Panc1 (cell line): ENCODE measurements around the gene TPBGL. TPM values are rescaled to one million over a fixed set of nuclear protein-coding genes. Genes with fewer than 3 reads are reported as not detected.

Experiments used
- ATAC-seq: fragments of 200-7000 bp; cut with Tn5 transposase; 2 replicates; pipeline ENCODE4 v1.9.1; 2020; ENCODE audit warnings: mild to moderate bottlenecking, moderate library complexity
- BruUV-seq: library from RNA; stranded (reverse); fragments of 400-500 nt; replicated peaks from 2 replicates; lab custom pipeline; 2021; lab: Mats Ljungman, UMichigan
- CTCF ChIA-PET: fragments of 300-600 bp; sonication (Branson Sonifier 250); formaldehyde crosslinking; loops from one replicate; lab custom pipeline; 2022; ENCODE audit warnings: antibody characterized with exemption; lab: Charles Lee
- POLR2A ChIA-PET: fragments of 300-600 bp; sonication (Branson Sonifier 250); formaldehyde crosslinking; loops from one replicate; lab custom pipeline; 2022; ENCODE audit warnings: antibody characterized with exemption; lab: Charles Lee
- DNase-seq: peaks from one replicate; pipeline ENCODE4 v3.0.0-alpha.2; 2010; ENCODE audit warnings: low read depth, low spot score
- H3K27ac ChIP-seq: 2 replicates; pipeline ENCODE4 v1.5.1; 2011; ENCODE audit warnings: mild to moderate bottlenecking, low read length, inconsistent platforms
- H3K27me3 ChIP-seq: fragments of 200-500 bp; sonication (Bioruptor generic); 2 replicates; pipeline ENCODE4 v1.6.0; 2014; ENCODE audit warnings: low read length, inconsistent platforms; ENCODE audit not compliant: control insufficient read depth, insufficient read depth
- H3K36me3 ChIP-seq: fragments of 200-500 bp; sonication (Bioruptor generic); 2 replicates; pipeline ENCODE4 v1.5.1; 2014; ENCODE audit warnings: inconsistent platforms, mild to moderate bottlenecking, low read length, moderate library complexity; ENCODE audit not compliant: control insufficient read depth, insufficient read depth
- H3K4me1 ChIP-seq: 2 replicates; pipeline ENCODE4 v1.5.1; 2011; ENCODE audit warnings: inconsistent platforms, mild to moderate bottlenecking, low read length, moderate library complexity; ENCODE audit not compliant: control insufficient read depth, insufficient read depth
- H3K4me3 ChIP-seq, 2 experiments: 2 replicates each; pipeline ENCODE4 v1.5.1; 2011 to 2012; ENCODE audit warnings: low read depth in 2 of 2, low read length in 2 of 2, mild to moderate bottlenecking in 2 of 2, inconsistent platforms in 1 of 2, moderate library complexity in 1 of 2
- H3K9me3 ChIP-seq: fragments of 200-500 bp; sonication (Bioruptor generic); 2 replicates; pipeline ENCODE4 v1.5.1; 2014; ENCODE audit warnings: low read depth, mild to moderate bottlenecking, inconsistent platforms, low read length, moderate library complexity; ENCODE audit not compliant: control insufficient read depth, insufficient read depth
- POLR2AphosphoS5 ChIP-seq: IDR thresholded peaks from 2 replicates; pipeline ENCODE4 v1.6.1; 2012; ENCODE audit warnings: mild to moderate bottlenecking, low read depth, low read length, moderate library complexity
- SIN3A ChIP-seq: IDR thresholded peaks from 2 replicates; pipeline ENCODE4 v1.6.1; 2012; ENCODE audit warnings: low read depth, mild to moderate bottlenecking, low read length, moderate library complexity, borderline replicate concordance; ENCODE audit not compliant: insufficient read depth
- TCF7L2 ChIP-seq: IDR thresholded peaks from 2 replicates; pipeline ENCODE4 v1.6.1; 2011; ENCODE audit warnings: mild to moderate bottlenecking, low read depth, low read length, inconsistent platforms
- in situ Hi-C: cut with HindIII; loops from 2 replicates; pipeline ENCODE4 v1.10.0; 2016; ENCODE audit warnings: low sequenced_read_pairs, low pct_unique_long_range_greater_than_20kb
- intact Hi-C: fragments of 100-400 bp; cut with micrococcal nuclease; formaldehyde crosslinking; loops from one replicate; pipeline ENCODE4 v1.10.0; 2022; ENCODE audit not compliant: unreplicated experiment
- total RNA-seq: library from RNA; stranded (reverse); gene quantifications from one replicate; pipeline ENCODE4 v1.2.1, GENCODE V29; 2021; ENCODE audit not compliant: unreplicated experiment
- TF ChIP-seq, protein P1 (sequence below): fragments of 450-650 bp; IDR thresholded peaks from 2 replicates; pipeline ENCODE4 v1.5.1; 2017; ENCODE audit warnings: mild to moderate bottlenecking
- TF ChIP-seq, protein P2 (sequence below), 2 experiments: IDR thresholded peaks; 2 replicates each; pipeline ENCODE4 v1.6.1; 2011 to 2012; ENCODE audit warnings: low read depth in 2 of 2, control low read depth in 1 of 2, low read length in 1 of 2, mild to moderate bottlenecking in 1 of 2, moderate library complexity in 1 of 2; ENCODE audit not compliant: insufficient read depth in 1 of 2

Gene TPBGL
- total RNA-seq, 1 experiment from 2014 or later = 0.54 TPM

DNA sequence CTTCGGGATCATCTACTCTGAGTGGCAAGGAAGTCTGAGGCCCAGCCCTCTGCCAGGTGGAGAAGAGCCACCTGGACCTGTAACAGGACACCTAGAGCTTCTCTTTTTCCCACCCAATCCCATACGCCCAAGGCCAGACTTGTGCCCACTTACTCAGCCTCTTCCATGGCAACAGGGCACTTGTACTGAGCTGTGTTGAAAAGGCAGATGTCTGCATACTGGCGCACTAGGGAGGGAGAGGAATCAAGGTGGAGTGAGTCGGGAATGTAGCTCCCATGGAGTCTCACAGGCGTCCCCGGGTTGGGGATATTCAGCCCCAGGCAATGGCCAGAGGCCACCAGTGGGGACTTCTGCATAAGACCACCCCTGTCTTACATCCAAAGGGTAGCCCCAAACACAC is 36.1 kb downstream of the TPBGL start:
- Histone ChIP-seq H3K4me3 (no peak overlapping the region), H3K4me1 (peaks cover 14% of the 10 kb centered on the region; the same call in 1 of the 2 replicates), H3K27me3 (no peaks in the 10 kb centered on the region), H3K27ac (no peak overlapping the region), H3K9me3 (no peaks in the 10 kb centered on the region), H3K36me3 (peaks cover 9% of the 10 kb centered on the region; the same call in 1 of the 2 replicates)
- CTCF ChIA-PET = interaction anchor here (0.6 to 0.7 kb wide), 3 partner anchors 108 to 300 kb away, joined by 3 read pairs; no protein-coding TSS in a partner anchor
- no peak for TF ChIP-seq TCF7L2
- TF ChIP-seq, protein P1, sequence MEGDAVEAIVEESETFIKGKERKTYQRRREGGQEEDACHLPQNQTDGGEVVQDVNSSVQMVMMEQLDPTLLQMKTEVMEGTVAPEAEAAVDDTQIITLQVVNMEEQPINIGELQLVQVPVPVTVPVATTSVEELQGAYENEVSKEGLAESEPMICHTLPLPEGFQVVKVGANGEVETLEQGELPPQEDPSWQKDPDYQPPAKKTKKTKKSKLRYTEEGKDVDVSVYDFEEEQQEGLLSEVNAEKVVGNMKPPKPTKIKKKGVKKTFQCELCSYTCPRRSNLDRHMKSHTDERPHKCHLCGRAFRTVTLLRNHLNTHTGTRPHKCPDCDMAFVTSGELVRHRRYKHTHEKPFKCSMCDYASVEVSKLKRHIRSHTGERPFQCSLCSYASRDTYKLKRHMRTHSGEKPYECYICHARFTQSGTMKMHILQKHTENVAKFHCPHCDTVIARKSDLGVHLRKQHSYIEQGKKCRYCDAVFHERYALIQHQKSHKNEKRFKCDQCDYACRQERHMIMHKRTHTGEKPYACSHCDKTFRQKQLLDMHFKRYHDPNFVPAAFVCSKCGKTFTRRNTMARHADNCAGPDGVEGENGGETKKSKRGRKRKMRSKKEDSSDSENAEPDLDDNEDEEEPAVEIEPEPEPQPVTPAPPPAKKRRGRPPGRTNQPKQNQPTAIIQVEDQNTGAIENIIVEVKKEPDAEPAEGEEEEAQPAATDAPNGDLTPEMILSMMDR = no peak
- BruUV-seq = no TSS peak
- ATAC-seq (no peak), DNase-seq (no peak)
- intact Hi-C loops = no loop called here
- POLR2A ChIA-PET = interaction anchor here (0.5 to 0.6 kb wide), 2 partner anchors 20 to 27 kb away, joined by 3 to 4 read pairs; no protein-coding TSS in a partner anchor
- in situ Hi-C loops = no loop called here

DNA sequence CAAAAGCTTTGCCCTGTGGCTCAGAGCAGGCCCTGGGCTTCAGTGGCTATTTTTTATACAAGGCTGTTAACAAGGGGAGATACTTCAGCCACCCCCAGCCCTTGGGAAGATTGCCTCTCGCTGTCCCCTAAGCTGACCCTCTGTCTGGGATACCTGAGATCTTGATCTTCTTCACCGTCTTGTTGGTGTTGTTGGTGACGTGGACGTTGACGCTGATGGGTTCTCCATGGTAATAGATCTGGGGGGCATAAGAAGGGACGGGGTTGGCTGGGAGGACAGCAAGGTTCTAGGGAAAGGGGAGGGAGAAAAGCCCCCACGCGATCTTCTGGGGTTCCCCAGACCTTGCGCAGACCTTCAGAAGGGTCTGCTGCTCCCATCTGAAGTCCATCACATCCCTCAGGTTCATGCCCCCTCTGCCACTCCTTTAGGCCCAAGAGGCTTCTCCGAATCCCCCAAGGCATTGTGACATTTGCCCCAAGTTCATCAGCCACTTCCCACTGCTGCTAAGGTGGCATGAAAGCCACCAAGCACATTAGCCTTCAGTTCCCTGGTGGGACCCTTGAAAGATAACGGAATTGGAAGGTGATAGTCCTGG is 36.7 kb downstream of the TPBGL start:
- in situ Hi-C loops = no loop called here
- CTCF ChIA-PET = no interaction called here
- no TSS peak for BruUV-seq
- H3K9me3 ChIP-seq = no peaks in the 10 kb centered on the region
- DNase-seq (no peak), ATAC-seq (no peak)
- peaks cover 14% of the 10 kb centered on the region; the same call in 1 of the 2 replicates for H3K4me1 ChIP-seq
- POLR2A ChIA-PET = interaction anchor here (0.5 kb wide), 1 partner anchor 20 kb away, joined by 3 read pairs; no protein-coding TSS in a partner anchor
- TF ChIP-seq, protein P1 = no peak
- TF ChIP-seq POLR2AphosphoS5 (no peak), SIN3A (no peak), TCF7L2 (no peak)
- TF ChIP-seq, protein P2, sequence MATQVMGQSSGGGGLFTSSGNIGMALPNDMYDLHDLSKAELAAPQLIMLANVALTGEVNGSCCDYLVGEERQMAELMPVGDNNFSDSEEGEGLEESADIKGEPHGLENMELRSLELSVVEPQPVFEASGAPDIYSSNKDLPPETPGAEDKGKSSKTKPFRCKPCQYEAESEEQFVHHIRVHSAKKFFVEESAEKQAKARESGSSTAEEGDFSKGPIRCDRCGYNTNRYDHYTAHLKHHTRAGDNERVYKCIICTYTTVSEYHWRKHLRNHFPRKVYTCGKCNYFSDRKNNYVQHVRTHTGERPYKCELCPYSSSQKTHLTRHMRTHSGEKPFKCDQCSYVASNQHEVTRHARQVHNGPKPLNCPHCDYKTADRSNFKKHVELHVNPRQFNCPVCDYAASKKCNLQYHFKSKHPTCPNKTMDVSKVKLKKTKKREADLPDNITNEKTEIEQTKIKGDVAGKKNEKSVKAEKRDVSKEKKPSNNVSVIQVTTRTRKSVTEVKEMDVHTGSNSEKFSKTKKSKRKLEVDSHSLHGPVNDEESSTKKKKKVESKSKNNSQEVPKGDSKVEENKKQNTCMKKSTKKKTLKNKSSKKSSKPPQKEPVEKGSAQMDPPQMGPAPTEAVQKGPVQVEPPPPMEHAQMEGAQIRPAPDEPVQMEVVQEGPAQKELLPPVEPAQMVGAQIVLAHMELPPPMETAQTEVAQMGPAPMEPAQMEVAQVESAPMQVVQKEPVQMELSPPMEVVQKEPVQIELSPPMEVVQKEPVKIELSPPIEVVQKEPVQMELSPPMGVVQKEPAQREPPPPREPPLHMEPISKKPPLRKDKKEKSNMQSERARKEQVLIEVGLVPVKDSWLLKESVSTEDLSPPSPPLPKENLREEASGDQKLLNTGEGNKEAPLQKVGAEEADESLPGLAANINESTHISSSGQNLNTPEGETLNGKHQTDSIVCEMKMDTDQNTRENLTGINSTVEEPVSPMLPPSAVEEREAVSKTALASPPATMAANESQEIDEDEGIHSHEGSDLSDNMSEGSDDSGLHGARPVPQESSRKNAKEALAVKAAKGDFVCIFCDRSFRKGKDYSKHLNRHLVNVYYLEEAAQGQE (IDR thresholded peaks at IDR 0.05; ENCODE audit: insufficient read depth in 1 of 2, low read depth in 2 of 2, low read length in 1 of 2) = no peak
- peaks cover 9% of the 10 kb centered on the region; the same call in 1 of the 2 replicates for H3K36me3 ChIP-seq
- H3K4me3 ChIP-seq = no peak overlapping the region
- H3K27me3 ChIP-seq = no peaks in the 10 kb centered on the region
- intact Hi-C loops = no loop called here
- H3K27ac ChIP-seq = no peak overlapping the region
